PC-3 (cell line): ENCODE results near the gene SLC25A41. TPM values are rescaled to one million over a fixed set of nuclear protein-coding genes. Genes with fewer than 3 reads are reported as not detected.

Experiments
- ATAC-seq: fragments of 200-7000 bp; cut with Tn5 transposase; 2 replicates; pipeline ENCODE4 v1.9.1; 2020; ENCODE audit warnings: mild to moderate bottlenecking, moderate library complexity
- BruUV-seq: library from RNA; stranded (reverse); fragments of 400-500 nt; replicated peaks from 2 replicates; lab custom pipeline; 2021; lab: Mats Ljungman, UMichigan
- CTCF ChIA-PET: fragments of 300-600 bp; sonication (Branson Sonifier 250); formaldehyde crosslinking; loops from one replicate; lab custom pipeline; 2022; ENCODE audit warnings: antibody characterized with exemption; lab: Charles Lee
- POLR2A ChIA-PET: fragments of 300-600 bp; sonication (Branson Sonifier 250); formaldehyde crosslinking; loops from one replicate; lab custom pipeline; 2022; ENCODE audit warnings: antibody characterized with exemption; ENCODE audit not compliant: unreplicated experiment; lab: Charles Lee
- DNase-seq: peaks from one replicate; pipeline ENCODE4 v3.0.0-alpha.2; 2015
- H2AFZ ChIP-seq: fragments of 300-600 bp; sonication (generic); 2 replicates; pipeline ENCODE4 v1.6.0; 2016; ENCODE audit warnings: antibody characterized with exemption, low read length
- H3F3A ChIP-seq: fragments of 300-600 bp; sonication (generic); one replicate; pipeline ENCODE4 v1.6.0; 2017; ENCODE audit warnings: antibody characterized with exemption, low read length, control low read depth, mild to moderate bottlenecking; ENCODE audit not compliant: unreplicated experiment
- H3K27ac ChIP-seq: fragments of 300-600 bp; sonication (generic); 2 replicates; pipeline ENCODE4 v1.5.1; 2016; ENCODE audit warnings: mild to moderate bottlenecking, low read length
- H3K27me3 ChIP-seq: fragments of 300-600 bp; sonication (generic); 2 replicates; pipeline ENCODE4 v1.6.1; 2016; ENCODE audit warnings: low read length, mixed read lengths
- H3K36me3 ChIP-seq: fragments of 300-600 bp; sonication (generic); 2 replicates; pipeline ENCODE4 v1.6.1; 2016; ENCODE audit warnings: low read depth, mixed run types, low read length, mixed read lengths
- H3K4me1 ChIP-seq: fragments of 300-600 bp; sonication (generic); 2 replicates; pipeline ENCODE4 v1.5.1; 2016; ENCODE audit warnings: low read length; ENCODE audit not compliant: insufficient read depth
- H3K4me2 ChIP-seq: fragments of 300-600 bp; sonication (generic); 2 replicates; pipeline ENCODE4 v1.6.0; 2016; ENCODE audit warnings: low read length
- H3K4me3 ChIP-seq: fragments of 300-600 bp; sonication (generic); 2 replicates; pipeline ENCODE4 v1.5.1; 2016; ENCODE audit warnings: mild to moderate bottlenecking, low read length, mixed read lengths
- H3K79me2 ChIP-seq: fragments of 300-600 bp; sonication (generic); 2 replicates; pipeline ENCODE4 v1.6.1; 2017; ENCODE audit warnings: low read length, mixed read lengths
- H3K9ac ChIP-seq: fragments of 300-600 bp; sonication (generic); 2 replicates; pipeline ENCODE4 v1.6.0; 2016; ENCODE audit warnings: mild to moderate bottlenecking, low read length
- H3K9me2 ChIP-seq: fragments of 300-600 bp; sonication (generic); replicated peaks from 2 replicates; pipeline ENCODE4 v1.6.1; 2016; ENCODE audit warnings: mixed run types, low read length, mixed read lengths
- H3K9me3 ChIP-seq: fragments of 300-600 bp; sonication (generic); 2 replicates; pipeline ENCODE4 v1.6.1; 2016; ENCODE audit warnings: low read length, mixed read lengths
- H4K20me1 ChIP-seq: fragments of 300-600 bp; sonication (generic); 2 replicates; pipeline ENCODE4 v1.6.1; 2016; ENCODE audit warnings: low read length, mixed read lengths
- CTCF ChIP-seq: fragments of 300-600 bp; sonication (generic); conservative IDR thresholded peaks from 2 replicates; pipeline ENCODE4 v1.5.1; 2017; ENCODE audit warnings: antibody characterized with exemption, low read depth, mild to moderate bottlenecking, low read length
- EZH2 ChIP-seq: fragments of 300-600 bp; sonication (generic); IDR thresholded peaks from one replicate; pipeline ENCODE4 v1.6.1; 2017; ENCODE audit warnings: antibody characterized with exemption, mild to moderate bottlenecking, low read length; ENCODE audit not compliant: unreplicated experiment
- EZH2phosphoT487 ChIP-seq: fragments of 300-600 bp; sonication (generic); IDR thresholded peaks from 2 replicates; pipeline ENCODE4 v1.6.1; 2018; ENCODE audit warnings: mild to moderate bottlenecking, antibody characterized with exemption, low read length, borderline replicate concordance
- intact Hi-C: fragments of 100-400 bp; cut with micrococcal nuclease; formaldehyde crosslinking; loops from 2 replicates; pipeline ENCODE4 v1.9.0; 2023
- total RNA-seq: library from RNA; depleted of rRNA; stranded (reverse); fragments of >200 nt; gene quantifications from 2 replicates; pipeline ENCODE4 v1.2.3, GENCODE V29; 2014

The SLC25A41 gene
- total RNA-seq, 1 experiment from 2014 or later = 0.26 TPM

GRCh38 chr19:6457958-6458694 is 24.6 kb upstream of the SLC25A41 start:
- Histone ChIP-seq H3K79me2 (no peaks in the 10 kb centered on the region), H3K36me3 (peaks cover 26% of the 10 kb centered on the region), H3K4me2 (peak overlapping the region; percentile 97; the same call in 1 of the 2 replicates), H3K4me1 (peaks cover 8% of the 10 kb centered on the region), H3F3A (no peaks in the 10 kb centered on the region), H2AFZ (no peak overlapping the region), H3K4me3 (peak overlapping the region; percentile 68; the same call in 1 of the 2 replicates), H3K9me3 (no peaks in the 10 kb centered on the region), H3K27ac (no peak overlapping the region), H3K9me2 (no peaks in the 10 kb centered on the region), H3K27me3 (no peaks in the 10 kb centered on the region), H4K20me1 (no peaks in the 10 kb centered on the region), H3K9ac (no peak overlapping the region)
- intact Hi-C loops = no loop called here
- no peak for DNase-seq
- ChIA-PET POLR2A (no interaction called here), CTCF (no interaction called here)
- no peak for TF ChIP-seq EZH2
- no peak for TF ChIP-seq CTCF
- no peak for TF ChIP-seq EZH2phosphoT487
- no peak for ATAC-seq
- no TSS peak for BruUV-seq

DNA sequence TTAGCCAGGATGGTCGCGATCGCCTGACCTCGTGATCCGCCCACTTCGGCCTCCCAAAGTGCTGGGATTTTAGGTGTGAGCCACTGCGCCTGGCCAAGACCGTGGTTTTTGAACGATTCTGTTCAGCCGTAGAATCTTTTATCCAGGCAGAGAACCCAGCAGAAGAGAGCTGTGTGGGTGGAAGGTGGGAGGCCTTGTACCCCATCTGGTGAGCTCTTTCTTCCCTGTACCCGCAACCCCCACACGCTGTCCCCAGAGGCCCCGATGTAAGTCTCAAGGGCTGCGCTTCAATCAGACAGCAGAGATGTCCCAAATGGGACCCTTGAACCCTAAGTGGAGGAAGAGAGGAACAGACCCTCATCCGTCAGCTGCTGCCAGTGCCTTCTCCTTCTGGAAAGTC is 22.4 kb upstream of the SLC25A41 start:
- CTCF ChIA-PET = no interaction called here
- POLR2A ChIA-PET = no interaction called here

More for the DNA sequence above, 22.4 kb upstream of the SLC25A41 start:
- Histone ChIP-seq H3K36me3 (peaks cover 26% of the 10 kb centered on the region), H3K4me2 (no peak overlapping the region), H3K4me1 (peaks cover 8% of the 10 kb centered on the region), H3K27ac (no peak overlapping the region), H3K4me3 (no peak overlapping the region), H3K79me2 (no peaks in the 10 kb centered on the region), H3K9me2 (no peaks in the 10 kb centered on the region), H3K9me3 (no peaks in the 10 kb centered on the region), H3F3A (no peaks in the 10 kb centered on the region), H3K27me3 (no peaks in the 10 kb centered on the region), H4K20me1 (no peaks in the 10 kb centered on the region), H2AFZ (no peak overlapping the region), H3K9ac (no peak overlapping the region)
- TF ChIP-seq EZH2 (no peak), EZH2phosphoT487 (no peak), CTCF (no peak)
- BruUV-seq = no TSS peak
- DNase-seq (no peak), ATAC-seq (no peak)
- intact Hi-C loops = no loop called here
